GM20000 (cell line): Measurements from ENCODE around the gene SKA2.

Source experiments
- DNase-seq: peaks from one replicate; pipeline ENCODE4 v3.0.0; 2012; ENCODE audit warnings: low spot score
- CTCF ChIP-seq: IDR thresholded peaks from 2 replicates; pipeline ENCODE4 v1.5.1; 2012; ENCODE audit warnings: mild to moderate bottlenecking, control low read depth; ENCODE audit errors: extremely low read depth, missing control alignments

Gene SKA2

GRCh38 chr17:59165933-59166342 lies 11.0 kb upstream of the SKA2 start:
- DNase-seq: peak; percentile 63
- peak; percentile 53 for TF ChIP-seq CTCF

GRCh38 chr17:59161477-59161876 lies 6.5 kb upstream of the SKA2 start:
- DNase-seq: no peak
- no peak for TF ChIP-seq CTCF

GRCh38 chr17:59160157-59161025 lies 5.4 kb upstream of the SKA2 start:
- no peak for DNase-seq
- TF ChIP-seq CTCF: no peak

- no peak for TF ChIP-seq CTCF
- DNase-seq: peak; percentile 88
Measured at GRCh38 chr17:59155439-59156177, 622 bp upstream of the SKA2 start, which contains the start of gene PRR11. Gene PRR11 (plus strand): TSS chr17:59155746. CDS start chr17:59169753, 14,007 bp downstream.

- DNase-seq: no peak
- no peak for TF ChIP-seq CTCF
Measured at GRCh38 chr17:59154292-59154720, 680 bp downstream of the SKA2 start.

GRCh38 chr17:59152925-59153324 lies 2.1 kb downstream of the SKA2 start:
- DNase-seq: no peak
- no peak for TF ChIP-seq CTCF

GRCh38 chr17:59151591-59151990 lies 3.4 kb downstream of the SKA2 start:
- DNase-seq: no peak

More at GRCh38 chr17:59151591-59151990, 3.4 kb downstream of the SKA2 start:
- TF ChIP-seq CTCF: no peak
